HG02610 (cell line): Measurements from ENCODE around the gene GAR1.
"Not testable (repeated sequence)": the region's sequence is repeated elsewhere in the genome, so short reads cannot be mapped to it uniquely, and the experiment has no call there.

ENCODE experiments used
- ATAC-seq: cut with Tn5 transposase; IDR thresholded peaks from one replicate; pipeline ENCODE4 v1.9.1; 2021; ENCODE audit warnings: mild to moderate bottlenecking, moderate library complexity; ENCODE audit not compliant: unreplicated experiment

GAR1 gene

GRCh38 chr4:109846395-109847098 is 31.0 kb downstream of the GAR1 start:
- no peak for ATAC-seq

GRCh38 chr4:109847896-109848442 is 32.4 kb downstream of the GAR1 start, which contains the start of gene LRIT3:
Gene LRIT3, plus strand, starts transcription at chr4:109848107. Its CDS starts 95 bp downstream, at chr4:109848202.
- ATAC-seq = no peak

- no peak for ATAC-seq
Measured at GRCh38 chr4:109848501-109848900, 32.9 kb downstream of the GAR1 start.

GRCh38 chr4:109850601-109851000 is 35.0 kb downstream of the GAR1 start:
- ATAC-seq = no peak

- not testable (repeated sequence) for ATAC-seq
Measured at GRCh38 chr4:109859426-109860300, 44.1 kb downstream of the GAR1 start.

GRCh38 chr4:109861271-109861670 is 45.7 kb downstream of the GAR1 start:
- ATAC-seq = no peak

- no peak for ATAC-seq
Measured at GRCh38 chr4:109861916-109862511, 46.5 kb downstream of the GAR1 start.

GRCh38 chr4:109864134-109864533 is 48.6 kb downstream of the GAR1 start:
- no peak for ATAC-seq

- ATAC-seq = no peak
Measured at GRCh38 chr4:109870061-109870460, 54.5 kb downstream of the GAR1 start.

- ATAC-seq = no peak
Measured at GRCh38 chr4:109872065-109872464, 56.5 kb downstream of the GAR1 start.

GRCh38 chr4:109872950-109873656 is 57.5 kb downstream of the GAR1 start:
- no peak for ATAC-seq

- ATAC-seq = no peak
Measured at GRCh38 chr4:109873791-109874514, 58.4 kb downstream of the GAR1 start.
